Activated T-cell treated with anti-CD3 and anti-CD28 coated beads for 1 hour (primary cell): ENCODE measurements around the gene CD14.
"Not testable (repeated sequence)": the region's sequence is repeated elsewhere in the genome, so short reads cannot be mapped to it uniquely, and the experiment has no call there.

Experiments used
- DNase-seq: peaks from one replicate; pipeline ENCODE4 v3.0.0-alpha.2; 2020; ENCODE audit warnings: low read depth

The CD14 gene

DNA sequence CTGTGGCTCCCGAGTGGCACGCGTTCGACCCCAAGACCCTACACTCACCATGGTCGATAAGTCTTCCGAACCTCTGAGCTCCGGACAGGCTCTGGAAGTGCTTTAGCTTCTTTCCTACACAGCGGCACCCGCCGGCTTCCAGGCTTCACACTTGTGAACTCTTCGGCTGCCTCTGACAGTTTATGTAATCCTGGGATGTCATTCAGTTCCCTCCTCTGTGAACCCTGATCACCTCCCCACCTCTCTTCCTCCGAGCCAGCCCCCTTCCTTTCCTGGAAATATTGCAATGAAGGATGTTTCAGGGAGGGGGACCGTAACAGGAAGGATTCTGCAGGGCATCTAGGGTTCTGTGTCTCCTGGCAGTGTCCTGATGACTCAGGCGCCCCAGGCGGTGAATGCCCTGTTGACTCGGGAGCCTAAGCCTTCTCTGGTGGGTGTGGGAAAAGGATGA lies at the start of gene CD14:
CD14 (minus strand) TSS at position 155 of the 451 bp plus-strand sequence; CDS start at position 51, 104 bp downstream.
- no peak for DNase-seq

DNA sequence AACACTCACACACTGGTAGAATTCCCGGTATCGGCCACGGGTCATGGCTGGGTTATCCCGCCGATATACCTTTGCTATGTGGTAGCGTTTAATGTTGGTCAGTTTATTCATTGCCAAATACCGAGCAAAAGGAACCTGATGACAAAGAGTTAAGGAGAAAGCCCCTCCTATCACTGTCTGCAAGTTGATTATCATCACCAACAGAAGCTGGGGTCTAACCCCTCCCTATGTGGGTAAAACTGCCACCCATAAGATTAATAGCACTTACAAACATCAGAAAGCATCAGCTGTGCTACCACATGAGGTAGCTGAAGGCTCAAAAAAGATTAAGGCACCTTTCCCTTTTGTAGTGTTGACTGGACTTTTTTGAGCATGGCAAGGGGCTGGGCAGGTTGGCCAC lies 46.0 kb upstream of the CD14 start:
- no peak for DNase-seq

DNA sequence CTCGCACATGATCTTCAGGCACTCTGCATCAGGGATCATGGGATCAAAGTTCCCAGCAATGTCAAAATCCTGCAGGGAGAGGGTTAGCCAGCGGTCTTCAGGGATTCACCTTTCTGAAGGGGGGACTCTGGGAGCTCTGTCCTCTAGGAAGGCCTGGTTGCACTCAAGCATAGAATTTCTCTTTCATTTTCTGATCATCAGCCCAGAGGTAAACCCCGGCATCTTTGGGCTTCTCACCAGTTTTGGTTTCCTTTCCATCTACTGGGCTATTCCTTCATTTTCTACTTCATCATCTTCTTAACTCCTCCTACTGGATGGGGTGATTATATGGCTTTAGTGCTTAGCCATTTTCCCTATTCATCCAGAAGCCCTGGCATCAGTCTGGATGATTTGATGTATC lies 45.0 kb upstream of the CD14 start:
- no peak for DNase-seq

DNA sequence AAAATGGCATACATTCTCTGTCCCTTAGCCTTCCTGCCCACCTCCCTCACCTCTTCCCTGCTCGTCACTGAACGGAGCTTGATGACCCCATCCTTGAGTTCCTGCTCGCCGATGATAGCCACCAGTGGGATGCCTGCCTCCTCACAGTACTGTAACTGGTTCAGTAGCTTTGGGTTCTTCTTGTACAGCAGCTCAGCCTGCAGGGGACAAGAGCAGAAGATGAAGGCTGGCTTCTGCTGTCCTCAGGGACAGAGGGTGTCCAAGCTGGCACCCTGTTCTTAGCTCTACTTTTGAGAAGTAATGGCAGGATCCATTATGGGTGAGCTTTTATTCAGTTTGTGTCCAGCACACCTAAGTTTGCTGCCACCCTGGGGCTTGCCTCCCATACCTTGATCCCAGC lies 41.7 kb upstream of the CD14 start:
- no peak for DNase-seq

DNA sequence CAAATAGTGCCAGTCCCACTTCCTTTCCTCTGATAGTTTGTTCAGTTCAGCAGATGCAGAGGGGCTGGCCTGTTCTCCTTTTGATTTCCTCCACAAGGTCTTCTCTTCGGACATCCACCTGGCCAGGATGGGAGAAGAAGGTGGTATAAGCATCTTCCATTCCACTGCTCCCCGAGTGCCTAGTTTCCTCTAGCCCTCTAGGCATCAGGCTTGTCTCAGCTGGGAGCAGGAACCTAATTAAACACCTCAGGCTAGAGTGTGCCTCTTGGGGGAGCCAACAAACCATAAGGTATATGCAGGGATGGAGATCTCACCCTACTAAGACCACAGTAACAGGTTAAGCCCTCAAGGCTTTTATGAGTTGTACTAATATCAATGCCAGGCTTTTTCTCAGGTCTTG lies 41.2 kb upstream of the CD14 start:
- DNase-seq = no peak

DNA sequence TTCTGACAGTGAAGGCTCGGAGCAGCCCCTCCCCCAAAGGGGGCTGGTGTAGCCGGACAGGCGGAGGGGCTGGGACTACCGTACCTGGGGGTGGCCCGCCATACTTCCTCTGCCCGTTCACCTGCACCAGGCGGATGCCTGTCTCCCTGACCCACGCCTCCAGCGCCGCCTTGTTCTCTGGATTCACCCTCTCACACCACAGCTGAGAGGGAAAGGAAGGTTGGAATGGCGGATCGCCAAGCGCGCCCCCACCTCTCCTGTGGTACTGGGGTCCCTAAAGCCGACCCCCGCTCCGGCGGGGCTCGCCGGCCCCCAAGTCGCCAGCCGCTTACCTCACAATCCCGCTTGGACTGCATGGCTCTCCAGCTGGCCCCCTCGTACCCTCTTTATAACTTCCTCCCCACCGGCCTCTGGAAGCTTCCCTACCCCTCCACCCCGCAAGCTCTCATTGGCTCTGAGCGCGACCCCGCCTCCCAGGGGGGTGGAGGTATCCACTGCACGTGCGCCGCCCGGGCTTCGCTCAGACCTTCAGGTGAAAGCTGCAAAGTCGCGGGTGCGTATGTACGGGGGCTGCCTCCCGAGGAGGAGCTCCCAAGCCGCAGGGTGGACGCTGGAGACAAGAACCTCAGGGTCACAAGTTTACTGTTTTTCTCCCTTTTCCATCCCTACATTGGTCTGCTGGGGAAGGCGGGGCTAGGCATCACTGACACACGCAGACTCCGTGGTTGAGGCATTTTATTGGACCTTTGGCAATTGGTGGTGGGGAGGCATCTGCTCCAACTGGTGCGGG lies 40.4 kb upstream of the CD14 start, which contains the start of gene DND1:
DND1 (minus strand) TSS at position 390 of the 790 bp plus-strand sequence; CDS start at position 356, 34 bp downstream.
- no peak for DNase-seq

DNA sequence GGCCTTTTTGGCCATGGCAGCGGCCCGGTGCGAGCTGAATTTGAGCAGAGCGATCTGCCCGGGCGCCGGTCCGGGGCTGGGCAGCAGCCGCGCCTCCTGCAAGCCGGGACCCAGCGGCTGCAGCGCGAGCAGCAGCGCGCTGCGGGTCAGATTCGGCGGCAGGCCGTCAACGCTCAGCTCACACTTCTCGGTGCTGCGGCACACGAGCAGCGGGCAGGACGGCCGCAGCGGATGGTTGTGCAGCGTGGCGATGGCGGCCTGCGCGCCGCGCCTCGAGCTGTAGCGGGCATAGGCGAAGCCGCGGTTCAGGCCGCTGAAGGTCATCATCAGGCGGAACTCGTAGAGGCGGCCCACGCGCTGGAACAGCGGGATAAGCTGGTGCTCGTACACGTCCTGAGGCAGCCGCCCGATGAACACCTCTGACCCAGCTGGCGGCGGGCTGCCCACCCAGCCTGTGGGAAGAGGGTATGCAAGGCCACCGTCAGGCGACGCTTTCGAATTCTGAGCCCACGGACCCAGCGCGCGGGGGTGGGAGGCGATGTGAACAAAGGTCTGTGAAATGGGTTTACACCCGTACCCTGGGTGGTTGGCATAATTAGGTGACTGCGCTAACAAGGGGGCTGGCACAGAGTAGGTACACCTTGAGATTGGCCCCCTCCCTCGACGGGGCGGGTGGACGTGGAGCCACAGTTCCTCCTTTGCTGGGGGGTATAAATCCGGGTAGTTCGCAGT lies 39.6 kb upstream of the CD14 start:
- DNase-seq = no peak

DNA sequence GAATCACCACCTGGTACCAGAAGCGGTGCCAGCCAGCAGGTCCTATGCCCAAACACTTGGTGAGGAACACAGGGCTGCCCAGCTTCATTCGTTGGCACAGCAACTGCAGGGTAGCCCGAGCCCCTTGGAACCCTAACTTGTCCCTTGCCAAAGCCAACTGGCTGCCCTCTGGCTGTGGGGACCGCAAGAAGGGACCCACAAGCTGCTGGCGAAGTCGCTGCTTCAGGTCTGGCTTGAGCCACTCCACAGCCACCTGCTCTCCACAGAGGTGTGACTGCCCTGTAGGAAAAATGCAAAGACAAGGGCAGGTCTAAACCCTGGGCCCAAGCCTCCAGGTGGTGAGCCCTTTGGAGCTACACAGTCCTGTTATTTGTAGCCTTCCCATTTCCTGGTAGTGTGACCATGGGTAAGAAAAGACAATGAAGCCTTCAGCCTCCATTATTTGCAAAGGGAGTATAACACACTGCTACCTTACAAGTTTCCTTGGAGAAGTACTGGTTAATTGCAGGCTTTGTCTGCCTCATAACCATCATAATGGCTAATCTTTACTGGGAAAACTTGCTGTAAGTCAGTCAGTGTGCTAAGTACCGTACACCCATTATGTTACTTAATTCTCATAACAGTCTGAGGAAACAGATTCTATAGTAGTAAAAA lies 38.6 kb upstream of the CD14 start:
- DNase-seq = no peak

DNA sequence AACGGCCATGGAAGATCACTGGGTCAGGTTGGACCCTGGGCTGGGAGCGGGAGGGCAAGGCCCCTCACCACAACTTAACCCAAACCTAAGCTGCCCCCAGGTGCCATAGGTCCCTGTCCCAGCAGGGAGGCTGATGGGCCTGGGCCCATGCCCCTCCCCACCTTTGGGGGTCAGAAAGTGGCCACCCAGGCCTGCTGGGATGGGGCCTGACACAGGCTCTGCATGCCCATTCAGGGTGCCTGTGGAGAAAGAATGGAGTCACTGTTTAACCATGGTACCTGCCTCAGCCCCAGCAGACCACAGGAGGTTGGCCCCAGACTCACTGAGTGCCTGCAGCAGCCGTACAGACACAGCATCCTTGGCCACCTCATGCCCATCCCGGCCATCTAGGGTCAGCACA lies 38.1 kb upstream of the CD14 start:
- DNase-seq = not testable (repeated sequence)

DNA sequence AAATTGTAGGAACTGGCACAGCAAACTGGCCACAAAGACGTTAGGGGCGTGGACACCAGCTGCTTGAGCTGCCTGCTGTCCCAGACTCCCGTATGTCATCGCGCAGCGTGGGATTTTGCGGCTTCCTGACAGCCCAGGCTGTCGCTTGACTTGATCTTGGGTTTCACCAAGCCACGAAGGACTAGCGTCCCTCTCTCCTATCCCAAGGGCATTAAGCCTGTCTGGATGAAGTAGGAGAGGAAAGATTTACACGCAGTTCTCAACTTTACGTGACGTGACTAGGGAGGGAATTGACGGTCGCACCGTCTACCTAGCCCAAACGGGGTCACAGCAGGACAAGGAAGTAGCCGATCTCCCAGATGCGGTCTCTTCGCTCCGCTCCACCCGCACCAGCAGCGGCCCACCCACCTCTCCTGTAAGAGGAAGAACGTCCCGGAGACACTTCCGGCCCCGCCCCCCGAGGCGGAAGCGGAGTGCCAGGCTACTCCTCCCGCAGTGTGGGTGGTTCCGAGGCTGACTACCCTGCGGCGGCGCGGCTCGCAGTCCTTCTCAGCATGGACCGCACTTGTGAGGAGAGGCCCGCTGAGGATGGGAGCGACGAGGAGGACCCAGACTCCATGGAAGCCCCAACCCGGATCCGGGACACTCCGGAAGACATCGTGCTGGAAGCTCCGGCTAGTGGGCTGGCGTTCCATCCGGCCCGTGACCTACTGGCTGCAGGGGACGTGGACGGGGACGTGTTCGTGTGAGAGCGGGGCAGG lies 31.6 kb upstream of the CD14 start, which contains the start of gene WDR55:
WDR55 (plus strand) TSS at position 546 of the 761 bp plus-strand sequence; CDS start at position 555, 9 bp downstream.
- DNase-seq = peak; percentile 94

DNA sequence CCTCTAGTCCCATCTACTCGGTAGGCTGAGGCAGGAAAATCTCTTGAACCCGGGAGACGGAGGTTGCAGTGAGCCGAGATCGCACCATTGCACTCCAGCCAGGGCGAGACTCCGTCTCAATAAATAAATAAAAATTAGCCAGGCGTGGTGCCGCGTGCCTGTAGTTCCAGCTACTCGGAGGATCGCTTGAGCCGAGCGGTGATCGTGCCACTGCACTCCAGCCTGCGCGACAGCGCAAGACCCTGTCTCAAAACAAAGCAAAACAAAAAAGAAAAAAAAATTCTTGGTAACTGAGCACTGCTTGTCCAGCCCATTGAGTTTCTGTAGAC lies 31.0 kb upstream of the CD14 start:
- no peak for DNase-seq

DNA sequence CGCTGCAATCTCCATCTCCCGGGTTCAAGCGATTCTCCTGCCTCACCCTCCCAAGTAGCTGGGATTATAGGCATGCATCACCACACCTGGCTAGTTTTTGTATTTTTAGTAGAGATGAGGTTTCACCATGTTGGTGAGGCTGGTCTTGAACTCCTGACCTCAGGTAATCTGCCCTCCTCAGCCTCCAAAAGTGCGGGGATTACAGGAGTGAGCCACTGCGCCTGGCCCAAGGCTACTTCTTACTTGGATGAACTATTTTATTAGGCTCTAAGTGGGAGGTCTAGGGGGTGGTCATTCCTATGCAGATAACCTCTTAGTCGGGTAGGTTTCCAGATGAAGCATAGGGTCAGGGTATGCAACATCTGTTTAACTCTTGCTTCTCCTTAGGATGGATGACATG lies 27.4 kb upstream of the CD14 start:
- not testable (repeated sequence) for DNase-seq

DNA sequence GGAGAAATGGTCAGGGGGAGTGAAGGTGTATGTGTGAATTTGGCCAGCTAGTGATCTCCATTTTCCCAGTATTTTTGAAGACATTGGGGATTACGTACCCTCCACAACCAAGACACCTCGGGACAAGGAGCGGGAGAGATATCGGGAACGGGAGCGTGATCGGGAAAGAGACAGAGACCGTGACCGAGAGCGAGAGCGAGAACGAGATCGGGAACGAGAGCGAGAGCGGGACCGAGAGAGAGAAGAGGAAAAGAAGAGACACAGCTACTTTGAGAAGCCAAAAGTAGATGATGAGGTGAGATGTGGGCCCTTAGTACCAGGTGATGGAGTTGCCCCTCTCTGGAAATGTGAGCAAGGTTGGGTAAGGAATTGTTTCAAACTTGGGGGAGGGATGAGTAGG lies 25.9 kb upstream of the CD14 start:
- DNase-seq = no peak

DNA sequence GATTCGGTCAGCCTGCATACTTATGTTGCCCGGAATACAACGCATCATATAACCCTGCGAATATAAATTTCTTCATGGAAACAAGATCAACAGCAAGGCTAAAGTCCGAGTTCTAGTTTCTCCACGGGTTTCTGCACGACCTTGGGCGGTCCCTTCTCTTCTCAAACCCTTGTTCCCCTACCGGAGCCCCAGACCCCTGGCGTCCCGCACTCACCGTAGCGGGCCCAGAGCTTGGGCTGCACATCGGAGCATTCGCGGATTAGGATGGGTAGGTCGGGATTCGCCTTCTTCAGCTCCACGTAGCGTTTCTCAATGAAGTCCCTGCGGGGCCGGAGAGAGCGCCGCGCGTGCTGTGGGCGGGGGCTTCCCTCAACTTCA lies 14.1 kb upstream of the CD14 start:
- no peak for DNase-seq

DNA sequence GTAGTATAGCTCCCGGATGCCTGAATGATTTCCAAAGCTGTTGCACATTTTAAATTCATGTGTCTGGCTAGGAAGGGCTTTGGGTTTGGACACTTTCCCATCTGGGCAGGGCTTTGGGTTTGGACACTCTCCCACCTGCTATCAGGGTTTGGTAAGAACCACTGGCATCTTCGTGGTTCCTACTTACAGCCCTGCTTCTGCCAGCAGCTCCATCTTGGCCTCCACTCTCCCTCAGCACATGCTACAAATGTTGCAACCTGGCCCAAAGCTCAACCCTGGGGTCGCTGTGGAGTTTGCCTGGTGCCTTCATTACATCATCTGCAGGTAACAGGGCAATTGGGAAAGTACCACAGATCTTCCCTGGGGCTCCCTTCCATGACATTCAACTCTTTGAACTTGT lies 9.7 kb upstream of the CD14 start:
- no peak for DNase-seq

DNA sequence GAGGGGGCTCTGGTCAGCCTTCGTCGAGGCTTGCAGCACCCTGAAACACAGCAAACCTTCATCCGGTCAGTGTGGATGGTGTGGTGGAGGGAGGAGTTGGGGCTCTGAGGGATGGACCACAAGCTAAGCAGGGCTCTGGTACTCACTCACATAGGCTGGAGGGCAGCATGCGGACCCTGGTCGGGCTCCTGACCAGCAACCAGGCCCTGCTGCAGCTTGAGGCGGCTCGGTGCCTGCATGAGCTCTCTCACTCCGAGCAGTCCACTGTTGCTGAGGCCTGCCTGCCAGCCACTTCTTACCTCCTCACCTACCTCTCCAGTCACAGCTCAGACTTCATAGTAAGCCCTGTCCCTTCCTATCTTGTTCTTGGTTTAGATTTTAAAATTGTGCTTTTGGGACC lies 8.7 kb upstream of the CD14 start:
- DNase-seq = no peak

DNA sequence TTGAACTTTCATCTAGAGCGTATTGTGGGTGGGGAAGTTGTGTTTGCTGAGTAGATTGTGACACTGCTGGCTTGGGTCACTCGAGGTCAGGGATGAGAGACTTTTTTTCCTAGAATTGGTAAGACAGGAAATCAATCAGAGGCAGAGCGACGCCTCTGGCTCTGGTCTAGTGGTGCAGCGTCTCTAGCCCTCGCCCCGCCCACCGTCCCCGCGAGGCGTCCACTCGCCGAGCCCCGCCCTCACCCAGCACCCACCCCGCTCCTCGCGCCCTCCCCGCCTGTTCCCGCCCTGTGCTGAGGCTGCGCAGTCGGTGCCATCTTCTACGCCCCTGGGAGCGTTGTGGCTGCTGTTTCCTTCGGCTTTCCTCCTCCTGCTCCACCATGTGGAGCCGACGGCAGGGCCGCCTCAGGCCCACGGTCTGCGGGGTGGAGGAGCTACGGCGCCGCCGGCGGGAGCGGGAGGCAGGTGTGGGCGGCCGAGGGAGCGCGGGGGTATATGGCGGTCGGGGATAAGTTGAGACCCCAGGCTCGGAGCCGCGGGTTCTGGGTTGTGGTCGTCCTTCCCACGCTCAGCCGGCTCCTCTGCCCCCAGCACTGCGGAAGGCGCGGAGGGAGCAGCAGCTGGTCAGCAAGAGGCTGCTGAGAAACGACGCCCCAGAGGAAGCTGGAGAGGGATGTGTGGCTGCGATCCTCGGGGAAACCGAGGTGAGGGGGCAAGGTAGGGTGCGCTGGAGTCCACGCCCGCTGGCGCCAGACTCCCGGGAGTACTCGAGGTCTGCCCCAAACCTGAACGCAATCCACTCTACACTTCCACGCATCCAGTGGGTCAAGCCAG lies 6.4 kb upstream of the CD14 start, which contains the start of gene TMCO6:
TMCO6 (plus strand) TSS at position 304 of the 834 bp plus-strand sequence; CDS start at position 381, 77 bp downstream.
- DNase-seq = peak; percentile 97

DNA sequence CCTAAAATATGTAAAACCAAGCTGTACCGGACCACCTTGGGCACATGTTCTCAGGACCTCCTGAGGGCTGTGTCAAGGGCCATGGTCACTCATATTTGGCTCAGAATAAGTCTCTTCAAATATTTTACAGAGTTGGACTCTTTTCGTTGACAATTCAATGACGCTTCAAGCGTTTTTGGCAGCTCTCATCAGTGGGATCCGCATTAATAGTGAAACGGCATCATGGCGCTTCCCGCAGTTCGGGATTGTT lies 5.8 kb upstream of the CD14 start:
- not testable (repeated sequence) for DNase-seq

DNA sequence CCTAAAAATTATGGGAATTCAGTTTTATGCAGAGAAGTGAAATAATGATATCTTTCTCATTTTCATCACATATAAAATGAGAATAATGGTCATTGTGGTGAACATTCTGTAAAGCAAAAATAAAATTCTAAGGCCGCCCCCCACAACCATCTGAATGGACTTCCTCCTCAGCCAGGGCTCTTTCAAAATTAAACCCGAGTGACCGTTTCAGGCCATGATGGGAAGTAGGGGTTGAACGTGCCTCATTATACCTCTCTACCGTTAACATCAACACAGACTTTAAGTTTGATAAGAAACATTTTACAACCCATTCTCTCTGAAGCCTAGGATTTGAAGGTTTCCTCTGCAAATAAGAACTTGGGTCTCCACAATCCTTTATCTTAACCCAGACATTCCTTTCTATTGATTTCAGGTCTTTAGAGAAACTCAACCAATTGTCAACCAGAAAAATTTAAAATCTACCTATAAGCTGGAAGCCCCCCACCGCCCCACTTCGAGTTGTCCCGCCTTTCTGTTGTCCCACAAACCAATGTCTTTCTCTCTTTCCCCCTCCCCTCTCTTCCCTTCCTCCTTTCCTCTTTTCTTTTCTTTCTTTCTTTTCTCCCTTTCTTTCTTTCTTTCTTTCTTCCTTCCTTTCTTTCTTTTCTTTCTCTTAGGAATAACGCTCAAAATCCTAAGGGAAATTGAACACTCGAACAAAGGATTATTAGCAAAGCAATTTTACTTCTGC lies 4.6 kb upstream of the CD14 start:
- DNase-seq = no peak
